Fibroblast of the aortic adventitia (primary cell): ENCODE results near the gene LRG1. TPM values are rescaled to one million over a fixed set of nuclear protein-coding genes. Genes with fewer than 3 reads are reported as not detected.

Source experiments
- DNase-seq: peaks from one replicate; pipeline ENCODE4 v3.0.0-alpha.2; 2010; ENCODE audit warnings: low read depth
- H3K4me3 ChIP-seq: 2 replicates; pipeline ENCODE4 v1.5.1; 2011; ENCODE audit warnings: low read depth, mild to moderate bottlenecking, control low read depth, low read length, moderate library complexity
- total RNA-seq: library from RNA; depleted of rRNA; stranded (reverse); fragments of >200 nt; gene quantifications from 2 replicates; pipeline ENCODE4 v1.2.3, GENCODE V29; 2012; ENCODE audit warnings: low replicate concordance
- TF ChIP-seq, protein P1 (sequence below): IDR thresholded peaks from 2 replicates; pipeline ENCODE4 v1.5.1; 2011; ENCODE audit warnings: mild to moderate bottlenecking, low read length, control low read depth, inconsistent platforms; ENCODE audit not compliant: insufficient read depth

LRG1 gene, protein sequence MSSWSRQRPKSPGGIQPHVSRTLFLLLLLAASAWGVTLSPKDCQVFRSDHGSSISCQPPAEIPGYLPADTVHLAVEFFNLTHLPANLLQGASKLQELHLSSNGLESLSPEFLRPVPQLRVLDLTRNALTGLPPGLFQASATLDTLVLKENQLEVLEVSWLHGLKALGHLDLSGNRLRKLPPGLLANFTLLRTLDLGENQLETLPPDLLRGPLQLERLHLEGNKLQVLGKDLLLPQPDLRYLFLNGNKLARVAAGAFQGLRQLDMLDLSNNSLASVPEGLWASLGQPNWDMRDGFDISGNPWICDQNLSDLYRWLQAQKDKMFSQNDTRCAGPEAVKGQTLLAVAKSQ
- total RNA-seq, result not detected in 2 replicates

- DNase-seq, result no peak
- no peak within 1 kb of the TSS for H3K4me3 ChIP-seq
- TF ChIP-seq, protein P1, sequence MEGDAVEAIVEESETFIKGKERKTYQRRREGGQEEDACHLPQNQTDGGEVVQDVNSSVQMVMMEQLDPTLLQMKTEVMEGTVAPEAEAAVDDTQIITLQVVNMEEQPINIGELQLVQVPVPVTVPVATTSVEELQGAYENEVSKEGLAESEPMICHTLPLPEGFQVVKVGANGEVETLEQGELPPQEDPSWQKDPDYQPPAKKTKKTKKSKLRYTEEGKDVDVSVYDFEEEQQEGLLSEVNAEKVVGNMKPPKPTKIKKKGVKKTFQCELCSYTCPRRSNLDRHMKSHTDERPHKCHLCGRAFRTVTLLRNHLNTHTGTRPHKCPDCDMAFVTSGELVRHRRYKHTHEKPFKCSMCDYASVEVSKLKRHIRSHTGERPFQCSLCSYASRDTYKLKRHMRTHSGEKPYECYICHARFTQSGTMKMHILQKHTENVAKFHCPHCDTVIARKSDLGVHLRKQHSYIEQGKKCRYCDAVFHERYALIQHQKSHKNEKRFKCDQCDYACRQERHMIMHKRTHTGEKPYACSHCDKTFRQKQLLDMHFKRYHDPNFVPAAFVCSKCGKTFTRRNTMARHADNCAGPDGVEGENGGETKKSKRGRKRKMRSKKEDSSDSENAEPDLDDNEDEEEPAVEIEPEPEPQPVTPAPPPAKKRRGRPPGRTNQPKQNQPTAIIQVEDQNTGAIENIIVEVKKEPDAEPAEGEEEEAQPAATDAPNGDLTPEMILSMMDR, result no peak
Measured at GRCh38 chr19:4539693-4540581, at the start of gene LRG1. Gene LRG1, minus strand, starts transcription at chr19:4540036. Its CDS starts 23 bp downstream, at chr19:4540013.

- no peak overlapping the region for H3K4me3 ChIP-seq
- TF ChIP-seq, protein P1, result no peak
- DNase-seq, result peak; percentile 36
Measured at GRCh38 chr19:4588291-4588761, 48.5 kb upstream of the LRG1 start.

GRCh38 chr19:4587527-4587926, 47.7 kb upstream of the LRG1 start:
- DNase-seq, result no peak
- TF ChIP-seq, protein P1, result no peak

DNA sequence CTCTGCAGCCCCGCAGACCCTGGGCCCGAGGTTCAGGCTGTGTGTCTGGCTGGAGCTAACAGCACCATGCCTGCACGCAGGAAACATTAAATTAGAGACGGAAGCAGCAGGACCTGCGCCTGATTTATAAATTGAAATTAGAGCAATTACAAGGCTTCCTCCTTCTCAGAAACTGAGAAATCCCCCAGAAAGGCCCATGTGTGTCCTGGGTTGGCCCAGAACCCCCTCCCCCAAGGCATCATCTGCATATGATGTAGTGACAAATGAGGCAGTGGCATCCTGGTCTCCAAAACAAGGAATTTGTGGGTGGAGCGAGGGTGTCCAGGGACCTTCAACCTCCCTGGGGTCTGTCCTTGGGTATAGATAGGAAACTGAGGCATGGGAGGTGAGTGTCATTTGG, 46.9 kb upstream of the LRG1 start:
- no peak for DNase-seq
- no peak overlapping the region for H3K4me3 ChIP-seq
- TF ChIP-seq, protein P1, result no peak

More at GRCh38 chr19:4587527-4587926, 47.7 kb upstream of the LRG1 start:
- H3K4me3 ChIP-seq, result no peak overlapping the region

GRCh38 chr19:4586245-4586644, 46.4 kb upstream of the LRG1 start:
- DNase-seq, result no peak
- TF ChIP-seq, protein P1, result no peak
- H3K4me3 ChIP-seq, result no peak overlapping the region

DNA sequence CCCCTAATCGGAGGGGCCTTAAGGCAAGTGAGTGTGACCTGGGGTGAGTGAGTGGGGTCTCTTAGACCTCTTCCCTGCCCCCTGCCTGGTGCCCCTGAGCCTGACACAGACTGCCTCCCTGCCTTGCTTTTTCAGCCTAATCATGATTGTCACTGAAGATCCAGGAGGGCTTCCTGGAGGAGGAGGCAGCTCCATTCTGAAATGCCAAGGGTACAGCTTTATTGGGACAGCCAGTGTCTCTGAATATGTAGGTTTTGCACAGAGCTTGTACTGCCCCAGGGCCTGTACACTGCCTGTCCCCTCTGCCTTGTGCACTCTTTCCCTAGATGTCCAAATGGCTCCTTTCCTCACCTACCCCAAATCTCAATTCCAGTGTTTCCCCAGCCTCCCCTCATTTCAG, 45.7 kb upstream of the LRG1 start:
- TF ChIP-seq, protein P1, result no peak
- no peak for DNase-seq
- H3K4me3 ChIP-seq, result no peak overlapping the region
